Panc1 (cell line): ENCODE results near the gene TSC22D1.
"Not testable (repeated sequence)": the region's sequence is repeated elsewhere in the genome, so short reads cannot be mapped to it uniquely, and the experiment has no call there.

Source experiments
- CTCF ChIP-seq: fragments of 450-650 bp; IDR thresholded peaks from 2 replicates; pipeline ENCODE4 v1.5.1; 2017; ENCODE audit warnings: mild to moderate bottlenecking
- POLR2AphosphoS5 ChIP-seq: IDR thresholded peaks from 2 replicates; pipeline ENCODE4 v1.6.1; 2012; ENCODE audit warnings: mild to moderate bottlenecking, low read depth, low read length, moderate library complexity
- REST ChIP-seq, 2 experiments: IDR thresholded peaks; 2 replicates each; pipeline ENCODE4 v1.6.1; 2011 to 2012; ENCODE audit warnings: low read depth in 2 of 2, control low read depth in 1 of 2, low read length in 1 of 2, mild to moderate bottlenecking in 1 of 2, moderate library complexity in 1 of 2; ENCODE audit not compliant: insufficient read depth in 1 of 2
- SIN3A ChIP-seq: IDR thresholded peaks from 2 replicates; pipeline ENCODE4 v1.6.1; 2012; ENCODE audit warnings: low read depth, mild to moderate bottlenecking, low read length, moderate library complexity, borderline replicate concordance; ENCODE audit not compliant: insufficient read depth
- TCF7L2 ChIP-seq: IDR thresholded peaks from 2 replicates; pipeline ENCODE4 v1.6.1; 2011; ENCODE audit warnings: mild to moderate bottlenecking, low read depth, low read length, inconsistent platforms

- not testable (repeated sequence) for TF ChIP-seq REST (IDR thresholded peaks at IDR 0.05; ENCODE audit: insufficient read depth in 1 of 2, low read depth in 2 of 2, low read length in 1 of 2); CTCF; SIN3A; POLR2AphosphoS5; TCF7L2
Measured at GRCh38 chr13:44509853-44510252, 66.3 kb downstream of the TSC22D1 start.
